Body of pancreas (tissue), 4 donors: ENCODE results near the gene PNKD.

ENCODE experiments used
- CTCF ChIP-seq, 7 experiments: fragments of 450-650 bp in 4 of 7; fragments of 200-600 bp in 3 of 7; sonication (generic) in 3 of 7; IDR thresholded peaks; one replicate each; pipeline ENCODE4 v1.5.1; 2016 to 2019; ENCODE audit warnings: antibody characterized with exemption in 7 of 7
- POLR2A ChIP-seq, 3 donors: fragments of 450-650 bp; IDR thresholded peaks; one replicate each; pipeline ENCODE4 v1.6.1; 2016; ENCODE audit warnings: antibody characterized with exemption in 3 of 3, mild to moderate bottlenecking in 2 of 3

GRCh38 chr2:218360453-218360852 lies 90.1 kb downstream of the PNKD start:
- no peak for TF ChIP-seq CTCF (IDR thresholded peaks at IDR 0.05)
- no peak for TF ChIP-seq POLR2A (IDR thresholded peaks at IDR 0.05)
